Brain microvascular endothelial cell (primary cell): ENCODE measurements around the gene KRT1.

Source experiments
- DNase-seq: peaks from one replicate; pipeline ENCODE4 v3.0.0-alpha.2; 2020
- H3K27ac ChIP-seq: fragments of 250-450 bp; sonication (Bioruptor Pico); 2 replicates; pipeline ENCODE4 v1.5.1; 2020; ENCODE audit warnings: mild to moderate bottlenecking, moderate library complexity
- H3K27me3 ChIP-seq: fragments of 250-450 bp; sonication (Bioruptor Pico); replicated peaks from 2 replicates; pipeline ENCODE4 v1.5.1; 2020; ENCODE audit warnings: mild to moderate bottlenecking
- H3K36me3 ChIP-seq: fragments of 250-450 bp; sonication (Bioruptor Pico); replicated peaks from 2 replicates; pipeline ENCODE4 v1.5.1; 2020; ENCODE audit warnings: mild to moderate bottlenecking
- H3K4me3 ChIP-seq: 2 replicates; pipeline ENCODE4 v1.5.1; 2011; ENCODE audit warnings: low read depth, mild to moderate bottlenecking, control low read depth, low read length, moderate library complexity
- in situ Hi-C: cut with HindIII; loops from 2 replicates; pipeline ENCODE4 v1.10.0; 2017; ENCODE audit warnings: low sequenced_read_pairs, low pct_ligation_motif_present
- TF ChIP-seq, protein P1 (sequence below): IDR thresholded peaks from 2 replicates; pipeline ENCODE4 v1.5.1; 2011; ENCODE audit warnings: low read depth, mild to moderate bottlenecking, moderate library complexity, low read length, control low read depth, inconsistent platforms; ENCODE audit errors: missing control alignments

The KRT1 gene

DNA sequence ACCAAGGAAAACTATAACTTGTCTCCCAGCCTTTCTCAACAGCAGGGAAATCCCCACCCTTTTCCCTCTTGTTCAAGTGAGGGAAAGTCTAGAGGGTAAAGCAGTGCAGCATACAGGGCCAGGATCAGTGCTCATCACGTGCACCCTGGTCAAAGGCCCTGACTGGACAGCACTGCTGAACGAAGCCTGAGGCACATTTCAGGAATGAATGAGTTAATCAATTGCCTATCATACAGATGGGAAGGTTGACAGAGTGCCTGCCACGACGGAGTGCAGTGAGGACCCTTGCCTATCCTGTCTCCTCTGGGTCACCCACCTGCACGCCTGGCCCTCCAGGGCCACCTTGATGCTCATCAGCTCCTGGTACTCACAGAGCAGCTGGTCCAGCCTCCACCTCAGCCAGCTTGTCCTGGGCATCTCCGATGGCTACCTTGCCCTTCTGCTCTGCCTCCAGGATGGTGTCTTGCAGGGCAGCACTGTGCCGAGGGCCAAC lies 50.2 kb downstream of the KRT1 start:
- Histone ChIP-seq H3K27ac (no peak overlapping the region), H3K27me3 (peaks cover 6% of the 10 kb centered on the region), H3K4me3 (no peak overlapping the region), H3K36me3 (no peaks in the 10 kb centered on the region)
- in situ Hi-C loops = loop anchor here (25.0 kb wide), 1 partner anchor 232 kb away; no protein-coding TSS in a partner anchor
- no peak for DNase-seq
- TF ChIP-seq, protein P1, sequence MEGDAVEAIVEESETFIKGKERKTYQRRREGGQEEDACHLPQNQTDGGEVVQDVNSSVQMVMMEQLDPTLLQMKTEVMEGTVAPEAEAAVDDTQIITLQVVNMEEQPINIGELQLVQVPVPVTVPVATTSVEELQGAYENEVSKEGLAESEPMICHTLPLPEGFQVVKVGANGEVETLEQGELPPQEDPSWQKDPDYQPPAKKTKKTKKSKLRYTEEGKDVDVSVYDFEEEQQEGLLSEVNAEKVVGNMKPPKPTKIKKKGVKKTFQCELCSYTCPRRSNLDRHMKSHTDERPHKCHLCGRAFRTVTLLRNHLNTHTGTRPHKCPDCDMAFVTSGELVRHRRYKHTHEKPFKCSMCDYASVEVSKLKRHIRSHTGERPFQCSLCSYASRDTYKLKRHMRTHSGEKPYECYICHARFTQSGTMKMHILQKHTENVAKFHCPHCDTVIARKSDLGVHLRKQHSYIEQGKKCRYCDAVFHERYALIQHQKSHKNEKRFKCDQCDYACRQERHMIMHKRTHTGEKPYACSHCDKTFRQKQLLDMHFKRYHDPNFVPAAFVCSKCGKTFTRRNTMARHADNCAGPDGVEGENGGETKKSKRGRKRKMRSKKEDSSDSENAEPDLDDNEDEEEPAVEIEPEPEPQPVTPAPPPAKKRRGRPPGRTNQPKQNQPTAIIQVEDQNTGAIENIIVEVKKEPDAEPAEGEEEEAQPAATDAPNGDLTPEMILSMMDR = no peak

DNA sequence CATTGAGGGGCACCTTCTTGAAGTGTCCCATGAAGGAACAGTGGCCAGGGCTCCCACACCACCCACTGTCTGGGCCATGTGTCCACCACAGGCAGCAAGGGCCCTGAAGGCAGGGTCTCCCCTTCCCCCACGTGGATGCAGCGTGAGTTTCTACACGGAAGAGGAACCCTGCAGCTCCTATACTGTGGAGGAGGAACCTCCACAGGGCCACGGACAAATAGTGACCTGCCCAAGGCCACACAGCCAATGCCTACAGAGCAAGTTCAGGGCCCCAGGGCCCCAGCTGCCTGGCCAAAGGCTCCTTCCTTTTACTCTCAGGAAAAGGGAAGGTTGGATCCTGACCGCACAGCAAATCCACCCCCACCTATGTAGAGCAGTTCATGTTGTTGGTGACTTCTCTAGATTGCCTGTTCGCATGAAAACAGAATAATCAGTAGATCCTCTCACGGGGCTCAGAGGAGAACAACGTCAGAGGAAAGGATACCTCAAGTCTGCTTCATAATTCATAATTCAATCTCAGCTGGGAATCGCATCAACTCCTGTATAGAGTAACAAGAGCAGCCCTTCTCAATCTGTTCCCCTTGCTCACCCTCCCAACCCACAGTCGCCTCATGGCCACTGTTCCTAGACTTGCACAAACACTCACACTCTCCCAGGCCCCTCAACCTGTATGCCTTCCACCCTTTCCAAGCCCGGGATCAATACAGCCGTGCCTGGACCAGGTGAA lies 50.8 kb downstream of the KRT1 start:
- TF ChIP-seq, protein P1 = no peak
- DNase-seq = no peak
- peaks cover 6% of the 10 kb centered on the region for H3K27me3 ChIP-seq
- H3K27ac ChIP-seq = no peak overlapping the region
- H3K36me3 ChIP-seq = no peaks in the 10 kb centered on the region
- no peak overlapping the region for H3K4me3 ChIP-seq
- in situ Hi-C loops = loop anchor here (25.0 kb wide), 1 partner anchor 233 kb away; no protein-coding TSS in a partner anchor

DNA sequence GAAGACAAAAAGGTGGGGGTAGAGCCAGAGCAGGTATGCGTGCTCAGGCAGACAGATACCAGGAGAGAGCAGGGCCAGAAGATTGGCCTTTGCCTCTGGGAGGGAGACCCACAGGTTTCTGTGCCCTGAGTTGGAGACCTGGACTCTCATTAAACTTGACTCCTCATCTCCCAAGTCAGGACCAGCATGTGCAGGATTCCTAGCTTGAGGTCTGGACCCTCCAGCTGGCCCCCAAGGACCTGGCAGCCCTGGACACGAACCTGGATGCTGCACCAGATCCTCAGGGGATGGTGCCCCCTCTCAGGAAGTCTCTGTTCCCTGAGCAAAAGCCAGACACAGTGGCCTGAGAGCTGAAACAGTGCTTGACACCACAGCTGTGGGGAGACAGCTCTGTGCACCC lies 51.4 kb downstream of the KRT1 start:
- TF ChIP-seq, protein P1 = no peak
- no peaks in the 10 kb centered on the region for H3K36me3 ChIP-seq
- H3K27me3 ChIP-seq = peaks cover 6% of the 10 kb centered on the region
- in situ Hi-C loops = loop anchor here (25.0 kb wide), 1 partner anchor 233 kb away; no protein-coding TSS in a partner anchor
- no peak overlapping the region for H3K27ac ChIP-seq
- DNase-seq = no peak
- H3K4me3 ChIP-seq = no peak overlapping the region

DNA sequence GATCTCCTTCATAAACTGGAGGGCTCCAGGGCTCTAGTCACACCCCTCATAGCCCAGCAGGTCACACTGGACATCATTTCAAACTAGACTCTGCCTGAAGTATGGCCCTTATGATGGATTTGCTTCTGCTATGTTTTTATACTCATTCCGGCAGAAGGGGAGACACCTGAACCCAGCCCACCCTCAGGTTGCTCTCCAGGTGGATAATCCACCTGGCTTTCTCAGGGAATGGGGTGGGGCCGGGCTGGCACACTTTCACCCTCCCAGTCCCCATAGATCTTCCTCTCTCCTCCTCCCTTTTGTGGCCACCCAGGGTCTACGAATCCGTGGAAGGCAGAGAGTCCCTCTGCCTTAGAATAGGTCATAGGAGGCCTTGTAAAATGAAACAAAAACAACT lies 52.1 kb downstream of the KRT1 start:
- Histone ChIP-seq H3K36me3 (no peaks in the 10 kb centered on the region), H3K27ac (no peak overlapping the region), H3K4me3 (no peak overlapping the region), H3K27me3 (peaks cover 6% of the 10 kb centered on the region)
- in situ Hi-C loops = loop anchor here (25.0 kb wide), 1 partner anchor 234 kb away; no protein-coding TSS in a partner anchor
- no peak for DNase-seq
- TF ChIP-seq, protein P1 = no peak

DNA sequence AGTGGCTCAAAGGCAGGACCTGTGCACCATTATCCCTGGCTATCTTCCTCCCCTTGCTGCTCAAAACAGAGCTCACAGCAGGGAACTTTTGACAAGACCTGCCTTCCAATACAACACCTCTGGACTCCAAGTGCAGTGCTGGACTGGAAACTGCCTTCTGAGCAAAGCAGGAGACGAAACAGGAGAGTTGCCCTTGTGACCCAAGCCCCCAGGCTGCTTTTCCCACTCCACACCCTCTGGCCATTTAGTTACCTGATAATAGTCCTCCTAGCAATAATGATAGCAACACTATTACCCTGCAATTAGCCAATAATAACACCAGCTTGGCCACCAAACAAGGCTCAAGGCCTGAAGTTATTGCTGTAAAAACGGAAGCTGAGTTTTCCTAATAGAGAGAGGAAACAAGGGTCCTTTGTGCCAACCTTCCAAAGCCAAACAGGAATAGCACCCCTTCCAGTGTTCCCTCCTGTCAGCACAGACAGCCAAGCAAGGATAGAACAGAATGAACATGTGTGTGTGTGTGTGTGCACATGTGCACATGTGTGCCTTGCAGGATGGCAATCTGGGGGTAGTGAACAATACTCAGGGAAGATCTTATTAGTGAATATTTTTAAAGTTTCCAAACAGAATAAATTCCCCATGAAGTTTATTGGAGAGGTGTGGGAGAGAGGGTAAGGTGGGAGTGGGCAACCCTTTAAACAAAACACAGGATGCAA lies 52.7 kb downstream of the KRT1 start:
- no peak overlapping the region for H3K27ac ChIP-seq
- no peak overlapping the region for H3K4me3 ChIP-seq
- no peaks in the 10 kb centered on the region for H3K36me3 ChIP-seq
- TF ChIP-seq, protein P1 = no peak
- H3K27me3 ChIP-seq = peaks cover 6% of the 10 kb centered on the region
- in situ Hi-C loops = loop anchor here (25.0 kb wide), 1 partner anchor 235 kb away; no protein-coding TSS in a partner anchor
- no peak for DNase-seq
